ENCODE results near the gene ESR2. TPM values are rescaled to one million over a fixed set of nuclear protein-coding genes. Genes with fewer than 3 reads are reported as not detected.

Gene ESR2
- total RNA-seq, 1 donor from 2014 or later, result 0.16 TPM

DNA sequence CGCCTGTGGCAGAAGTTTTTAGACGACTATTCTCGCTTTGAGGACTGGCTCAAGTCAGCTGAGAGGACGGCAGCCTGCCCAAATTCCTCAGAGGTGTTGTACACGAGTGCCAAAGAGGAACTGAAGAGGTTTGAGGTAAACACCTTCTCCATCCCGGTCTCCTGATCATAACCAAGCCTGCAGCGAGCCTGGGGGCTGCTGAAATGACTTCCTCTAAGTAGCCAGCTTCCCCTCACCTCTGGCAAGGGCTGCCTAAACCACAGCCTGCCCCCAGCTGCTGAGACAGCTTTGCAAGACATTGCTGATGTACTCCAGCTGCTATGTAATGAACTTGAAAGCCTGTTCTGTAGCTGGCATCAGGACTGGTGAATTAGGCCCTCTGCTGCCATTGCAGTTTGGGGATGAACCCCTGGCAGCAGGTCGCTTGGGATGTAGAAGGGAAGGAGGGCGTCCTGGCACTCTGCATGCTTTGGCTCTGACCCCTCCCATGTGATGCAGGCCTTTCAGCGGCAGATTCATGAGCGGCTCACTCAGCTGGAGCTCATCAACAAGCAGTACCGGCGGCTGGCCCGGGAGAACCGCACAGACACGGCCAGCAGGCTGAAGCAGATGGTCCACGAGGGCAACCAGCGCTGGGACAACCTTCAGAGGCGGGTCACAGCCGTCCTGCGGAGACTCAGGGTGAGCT, 84.6 kb downstream of the ESR2 start:
- peak overlapping the region; percentile 26 for H3K27ac Mint-ChIP-seq (ENCODE audit: unreplicated experiment)
- TF ChIP-seq, protein P1, sequence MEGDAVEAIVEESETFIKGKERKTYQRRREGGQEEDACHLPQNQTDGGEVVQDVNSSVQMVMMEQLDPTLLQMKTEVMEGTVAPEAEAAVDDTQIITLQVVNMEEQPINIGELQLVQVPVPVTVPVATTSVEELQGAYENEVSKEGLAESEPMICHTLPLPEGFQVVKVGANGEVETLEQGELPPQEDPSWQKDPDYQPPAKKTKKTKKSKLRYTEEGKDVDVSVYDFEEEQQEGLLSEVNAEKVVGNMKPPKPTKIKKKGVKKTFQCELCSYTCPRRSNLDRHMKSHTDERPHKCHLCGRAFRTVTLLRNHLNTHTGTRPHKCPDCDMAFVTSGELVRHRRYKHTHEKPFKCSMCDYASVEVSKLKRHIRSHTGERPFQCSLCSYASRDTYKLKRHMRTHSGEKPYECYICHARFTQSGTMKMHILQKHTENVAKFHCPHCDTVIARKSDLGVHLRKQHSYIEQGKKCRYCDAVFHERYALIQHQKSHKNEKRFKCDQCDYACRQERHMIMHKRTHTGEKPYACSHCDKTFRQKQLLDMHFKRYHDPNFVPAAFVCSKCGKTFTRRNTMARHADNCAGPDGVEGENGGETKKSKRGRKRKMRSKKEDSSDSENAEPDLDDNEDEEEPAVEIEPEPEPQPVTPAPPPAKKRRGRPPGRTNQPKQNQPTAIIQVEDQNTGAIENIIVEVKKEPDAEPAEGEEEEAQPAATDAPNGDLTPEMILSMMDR (IDR thresholded peaks at IDR 0.05; ENCODE audit: insufficient read depth, low read depth, low read length), result no peak
- no peak for TF ChIP-seq EZH2 (IDR thresholded peaks at IDR 0.05; ENCODE audit: insufficient read depth, low read length)

DNA sequence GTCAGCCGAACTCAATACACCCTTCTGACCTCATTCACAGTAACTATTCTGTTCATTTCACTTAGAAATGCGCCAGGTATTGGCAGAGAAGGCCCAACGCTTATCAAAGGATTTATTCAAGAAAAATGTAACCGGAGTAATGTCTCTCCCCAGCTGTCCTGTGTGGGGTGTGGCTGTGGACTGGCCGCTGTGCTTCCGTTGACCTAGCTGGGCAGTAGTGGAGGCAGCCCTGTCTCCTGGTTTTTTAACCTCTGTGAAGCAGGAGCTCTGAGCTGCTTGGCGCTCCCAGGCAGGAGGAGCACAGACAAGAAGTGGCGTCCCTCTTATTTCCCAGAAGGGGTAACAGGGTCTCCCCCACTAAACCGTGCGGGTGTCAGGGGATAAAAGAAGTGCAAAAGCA, 85.2 kb downstream of the ESR2 start:
- Mint-ChIP-seq H3K27me3 (ENCODE audit: low read depth, unreplicated experiment) (peaks cover 4% of the 10 kb centered on the region), H3K27ac (ENCODE audit: unreplicated experiment) (no peak overlapping the region), H3K36me3 (ENCODE audit: low read depth, unreplicated experiment) (peaks cover 3% of the 10 kb centered on the region), H3K4me3 (ENCODE audit: unreplicated experiment) (no peak overlapping the region), H3K9me3 (ENCODE audit: unreplicated experiment) (no peaks in the 10 kb centered on the region), H3K4me1 (ENCODE audit: low read depth, unreplicated experiment) (peaks cover 23% of the 10 kb centered on the region)
- Histone ChIP-seq H3K4me1 (ENCODE audit: insufficient read depth, low read length) (no peaks in the 10 kb centered on the region), H3K9ac (ENCODE audit: low read length) (no peak overlapping the region), H4K20me1 (ENCODE audit: insufficient read depth, low read length) (no peaks in the 10 kb centered on the region), H3K79me2 (ENCODE audit: insufficient read depth, low read length) (no peaks in the 10 kb centered on the region), H3K4me3 (ENCODE audit: insufficient read depth, low read depth, low read length) (no peak overlapping the region), H3K36me3 (ENCODE audit: insufficient read depth, low read length) (no peaks in the 10 kb centered on the region), H3K4me2 (ENCODE audit: low read length) (no peak overlapping the region), H2AFZ (ENCODE audit: low read depth, low read length) (no peak overlapping the region), H3K27ac (ENCODE audit: low read depth, low read length) (no peak overlapping the region), H3K9me3 (ENCODE audit: insufficient read depth, low read depth, low read length) (no peaks in the 10 kb centered on the region), H3K27me3 (ENCODE audit: insufficient read depth, low read length) (no peaks in the 10 kb centered on the region)
- no peak for TF ChIP-seq EZH2 (IDR thresholded peaks at IDR 0.05; ENCODE audit: insufficient read depth, low read length)
- TF ChIP-seq, protein P1 (IDR thresholded peaks at IDR 0.05; ENCODE audit: insufficient read depth, low read depth, low read length), result no peak
- DNase-seq (ENCODE audit: low read depth) (no peak), FAIRE-seq (no peak)

More for the DNA sequence above, 84.6 kb downstream of the ESR2 start:
- no peak overlapping the region for H3K27ac ChIP-seq (ENCODE audit: low read depth, low read length)
- no peaks in the 10 kb centered on the region for H3K36me3 ChIP-seq (ENCODE audit: insufficient read depth, low read length)
- no peak overlapping the region for H3K9ac ChIP-seq (ENCODE audit: low read length)
- Mint-ChIP-seq H3K9me3 (ENCODE audit: unreplicated experiment) (no peaks in the 10 kb centered on the region), H3K27me3 (ENCODE audit: low read depth, unreplicated experiment) (peaks cover 4% of the 10 kb centered on the region), H3K36me3 (ENCODE audit: low read depth, unreplicated experiment) (peaks cover 3% of the 10 kb centered on the region), H3K4me3 (ENCODE audit: unreplicated experiment) (no peak overlapping the region), H3K4me1 (ENCODE audit: low read depth, unreplicated experiment) (peaks cover 23% of the 10 kb centered on the region)
- H3K9me3 ChIP-seq (ENCODE audit: insufficient read depth, low read depth, low read length), result no peaks in the 10 kb centered on the region
- H3K4me1 ChIP-seq (ENCODE audit: insufficient read depth, low read length), result no peaks in the 10 kb centered on the region
- no peak overlapping the region for H3K4me3 ChIP-seq (ENCODE audit: insufficient read depth, low read depth, low read length)
- no peak overlapping the region for H3K4me2 ChIP-seq (ENCODE audit: low read length)
- H4K20me1 ChIP-seq (ENCODE audit: insufficient read depth, low read length), result no peaks in the 10 kb centered on the region
- H3K79me2 ChIP-seq (ENCODE audit: insufficient read depth, low read length), result no peaks in the 10 kb centered on the region
- DNase-seq (ENCODE audit: low read depth) (no peak), FAIRE-seq (no peak)
- H3K27me3 ChIP-seq (ENCODE audit: insufficient read depth, low read length), result no peaks in the 10 kb centered on the region
- no peak overlapping the region for H2AFZ ChIP-seq (ENCODE audit: low read depth, low read length)

DNA sequence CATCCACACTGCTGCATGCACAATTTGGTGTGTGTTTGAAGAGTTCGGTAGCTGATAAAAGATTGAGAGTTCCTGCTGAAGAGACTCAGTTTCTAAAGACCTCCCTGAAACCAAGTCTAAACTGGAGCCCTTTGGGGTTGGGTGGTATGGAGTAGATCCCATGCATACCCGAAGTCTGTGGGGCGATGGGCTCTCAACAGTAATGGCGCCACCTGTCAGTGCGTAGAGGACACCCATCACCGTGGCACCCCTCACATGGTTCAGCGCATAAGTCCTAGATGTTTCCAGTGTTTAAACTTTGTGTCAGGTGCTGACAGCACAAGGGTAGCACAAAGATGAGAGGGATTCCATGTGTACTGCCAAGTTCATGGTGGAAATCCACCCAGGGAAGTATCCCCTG, 85.9 kb downstream of the ESR2 start:
- Histone ChIP-seq H3K4me3 (ENCODE audit: insufficient read depth, low read depth, low read length) (no peak overlapping the region), H3K27ac (ENCODE audit: low read depth, low read length) (no peak overlapping the region), H3K36me3 (ENCODE audit: insufficient read depth, low read length) (no peaks in the 10 kb centered on the region), H3K4me2 (ENCODE audit: low read length) (no peak overlapping the region), H2AFZ (ENCODE audit: low read depth, low read length) (no peak overlapping the region), H3K79me2 (ENCODE audit: insufficient read depth, low read length) (no peaks in the 10 kb centered on the region), H4K20me1 (ENCODE audit: insufficient read depth, low read length) (no peaks in the 10 kb centered on the region), H3K4me1 (ENCODE audit: insufficient read depth, low read length) (no peaks in the 10 kb centered on the region), H3K27me3 (ENCODE audit: insufficient read depth, low read length) (no peaks in the 10 kb centered on the region), H3K9me3 (ENCODE audit: insufficient read depth, low read depth, low read length) (no peaks in the 10 kb centered on the region), H3K9ac (ENCODE audit: low read length) (no peak overlapping the region)
- peaks cover 7% of the 10 kb centered on the region for H3K27me3 Mint-ChIP-seq (ENCODE audit: low read depth, unreplicated experiment)
- FAIRE-seq (no peak), DNase-seq (ENCODE audit: low read depth) (no peak)
- peaks cover 3% of the 10 kb centered on the region for H3K36me3 Mint-ChIP-seq (ENCODE audit: low read depth, unreplicated experiment)
- no peaks in the 10 kb centered on the region for H3K9me3 Mint-ChIP-seq (ENCODE audit: unreplicated experiment)
- TF ChIP-seq, protein P1 (IDR thresholded peaks at IDR 0.05; ENCODE audit: insufficient read depth, low read depth, low read length), result no peak
- TF ChIP-seq EZH2 (IDR thresholded peaks at IDR 0.05; ENCODE audit: insufficient read depth, low read length), result no peak
- H3K4me1 Mint-ChIP-seq (ENCODE audit: low read depth, unreplicated experiment), result peaks cover 17% of the 10 kb centered on the region
- no peak overlapping the region for H3K27ac Mint-ChIP-seq (ENCODE audit: unreplicated experiment)
- no peak overlapping the region for H3K4me3 Mint-ChIP-seq (ENCODE audit: unreplicated experiment)

All from astrocyte (in vitro differentiated cells and primary cell).